OCI-LY1 (cell line): ENCODE data around the gene PPEF1.
"Not testable (repeated sequence)": the region's sequence is repeated elsewhere in the genome, so short reads cannot be mapped to it uniquely, and the experiment has no call there.

Experiments used
- CTCF ChIP-seq: fragments of 200-600 bp; sonication (generic), shearing (Covaris generic); IDR thresholded peaks from 2 replicates; pipeline ENCODE4 v1.5.1; 2017; ENCODE audit warnings: mild to moderate bottlenecking, antibody characterized with exemption, low read length, moderate library complexity, mixed read lengths
- EZH2 ChIP-seq: fragments of 200-600 bp; sonication (generic), shearing (Covaris generic); IDR thresholded peaks from 2 replicates; pipeline ENCODE4 v1.8.0; 2017; ENCODE audit warnings: borderline replicate concordance, mixed run types, mild to moderate bottlenecking, antibody characterized with exemption, low read length, moderate library complexity, mixed read lengths

- not testable (repeated sequence) for TF ChIP-seq CTCF, EZH2
These were observed 55.7 kb downstream of the PPEF1 start for GRCh38 chrX:18763106-18763505.
